Left lung (tissue), 10 donors: Measurements from ENCODE around the gene SLC13A5. TPM values are rescaled to one million over a fixed set of nuclear protein-coding genes. Genes with fewer than 3 reads are reported as not detected.
"Not testable (repeated sequence)": the region's sequence is repeated elsewhere in the genome, so short reads cannot be mapped to it uniquely, and the experiment has no call there.

Experiments
- ATAC-seq: fragments of 200-7000 bp; cut with Tn5 transposase; one replicate; pipeline ENCODE4 v1.9.1; 2020; ENCODE audit warnings: moderate library complexity
- DNase-seq, 4 donors: peaks; one replicate each; pipeline ENCODE4 v3.0.0-alpha.2; 2013 to 2020
- H3K27ac ChIP-seq, 2 donors: fragments of 200-600 bp; sonication (generic) in 1 of 2; one replicate each; pipeline versions ENCODE4 v1.5.0 to v1.8.0; 2020 to 2021
- H3K27me3 ChIP-seq, 2 donors: fragments of 200-600 bp; sonication (generic) in 1 of 2; one replicate each; pipeline versions ENCODE4 v1.5.0 to v1.8.0; 2020 to 2021
- H3K36me3 ChIP-seq, 2 donors: fragments of 200-600 bp; sonication (generic) in 1 of 2; one replicate each; pipeline versions ENCODE4 v1.5.0 to v1.8.0; 2020 to 2021
- H3K4me1 ChIP-seq, 2 donors: fragments of 200-600 bp; one replicate each; pipeline ENCODE4 v1.8.0; 2021
- H3K4me3 ChIP-seq, 2 donors: fragments of 200-600 bp; sonication (generic) in 1 of 2; one replicate each; pipeline versions ENCODE4 v1.5.0 to v1.8.0; 2020 to 2021; ENCODE audit warnings: mild to moderate bottlenecking in 1 of 2
- H3K9me3 ChIP-seq, 2 donors: fragments of 200-600 bp; sonication (generic) in 1 of 2; one replicate each; pipeline versions ENCODE4 v1.5.0 to v1.8.0; 2020 to 2021
- CTCF ChIP-seq, 2 donors: fragments of 200-600 bp; sonication (generic) in 1 of 2; IDR thresholded peaks; one replicate each; pipeline versions ENCODE4 v1.5.0 to v1.8.0; 2021; ENCODE audit warnings: antibody characterized with exemption in 2 of 2
- intact Hi-C, 2 donors: fragments of 100-400 bp; cut with DNase I; formaldehyde crosslinking; loops; one replicate each; pipeline versions ENCODE4 v1.11.2 to v1.14.2; 2022
- polyA plus RNA-seq, 6 donors: library from polyadenylated mRNA; unstranded; fragments of 120-200 nt; gene quantifications; one replicate each; pipeline ENCODE4 v1.2.1, GENCODE V29; 2013; ENCODE audit not compliant: insufficient read length in 6 of 6
- total RNA-seq, 2 donors: library from RNA; stranded (reverse); fragmentation: NEBNext Ultra II Directional; extraction: Animal tissue kit (Norgen Biotek cat#: 25700); gene quantifications; one replicate each; pipeline ENCODE4 v1.2.1, GENCODE V29; 2021
- donor health status: DM: no; HTN: yes; CAD: no.
- donor health status: DM: no; HTN: no; CAD: no.

The SLC13A5 gene
- total and polyA plus RNA-seq, 8 donors: 0.17 to 0.77 (median 0.47) TPM; not detected in 1

GRCh38 chr17:6749519-6749918 is 36.4 kb upstream of the SLC13A5 start:
- H3K27me3 ChIP-seq: no peaks in the 10 kb centered on the region
- no peak for TF ChIP-seq CTCF (IDR thresholded peaks at IDR 0.05)
- peaks cover 7 to 28% of the 10 kb centered on the region in 2 donors for H3K4me1 ChIP-seq
- no peak for ATAC-seq
- DNase-seq: no peak
- intact Hi-C loops: no loop called here
- H3K27ac ChIP-seq: no peak overlapping the region
- no peaks in the 10 kb centered on the region for H3K9me3 ChIP-seq
- no peaks in the 10 kb centered on the region for H3K36me3 ChIP-seq
- no peak overlapping the region for H3K4me3 ChIP-seq

- H3K9me3 ChIP-seq: no peaks in the 10 kb centered on the region
- no peak overlapping the region for H3K27ac ChIP-seq
- peaks cover 7 to 22% of the 10 kb centered on the region in 2 donors for H3K4me1 ChIP-seq
- TF ChIP-seq CTCF (IDR thresholded peaks at IDR 0.05): no peak
- H3K27me3 ChIP-seq: no peaks in the 10 kb centered on the region
- intact Hi-C loops: no loop called here
- H3K36me3 ChIP-seq: no peaks in the 10 kb centered on the region
- DNase-seq (no peak), ATAC-seq (no peak)
- H3K4me3 ChIP-seq: no peak overlapping the region
These were observed 35.4 kb upstream of the SLC13A5 start for GRCh38 chr17:6748617-6749016.

- H3K4me1 ChIP-seq, intact Hi-C loops, ATAC-seq, H3K27me3 ChIP-seq, H3K9me3 ChIP-seq, DNase-seq, H3K36me3 ChIP-seq, H3K4me3 ChIP-seq, H3K27ac ChIP-seq: not testable (repeated sequence)
These were observed 33.5 kb upstream of the SLC13A5 start for GRCh38 chr17:6746665-6747064.

- Histone ChIP-seq H3K27ac (no peak overlapping the region), H3K36me3 (no peaks in the 10 kb centered on the region), H3K27me3 (no peaks in the 10 kb centered on the region), H3K4me3 (no peak overlapping the region), H3K9me3 (no peaks in the 10 kb centered on the region), H3K4me1 (no peaks in the 10 kb centered on the region)
- intact Hi-C loops: no loop called here
- ATAC-seq (no peak), DNase-seq (no peak)
- TF ChIP-seq CTCF (IDR thresholded peaks at IDR 0.05): no peak
These were observed 16.4 kb upstream of the SLC13A5 start for GRCh38 chr17:6729531-6729930.

GRCh38 chr17:6724009-6724408 is 10.8 kb upstream of the SLC13A5 start:
- intact Hi-C loops: no loop called here
- TF ChIP-seq CTCF (IDR thresholded peaks at IDR 0.05): no peak
- DNase-seq: no peak
- ATAC-seq: no peak
- no peaks in the 10 kb centered on the region for H3K4me1 ChIP-seq
- no peak overlapping the region for H3K27ac ChIP-seq
- H3K9me3 ChIP-seq: no peaks in the 10 kb centered on the region
- H3K36me3 ChIP-seq: no peaks in the 10 kb centered on the region
- H3K4me3 ChIP-seq: no peak overlapping the region
- peaks cover 3 to 45% of the 10 kb centered on the region in 2 donors for H3K27me3 ChIP-seq

- intact Hi-C loops: no loop called here
These were observed 8.6 kb upstream of the SLC13A5 start for GRCh38 chr17:6721744-6722143.

More at GRCh38 chr17:6721744-6722143, 8.6 kb upstream of the SLC13A5 start:
- H3K4me1 ChIP-seq: no peaks in the 10 kb centered on the region
- DNase-seq (no peak), ATAC-seq (no peak)
- TF ChIP-seq CTCF (IDR thresholded peaks at IDR 0.05): no peak
- H3K4me3 ChIP-seq: no peak overlapping the region
- H3K36me3 ChIP-seq: no peaks in the 10 kb centered on the region
- H3K27ac ChIP-seq: no peak overlapping the region
- H3K27me3 ChIP-seq: peaks cover 3 to 61% of the 10 kb centered on the region in 2 donors
- H3K9me3 ChIP-seq: no peaks in the 10 kb centered on the region
